ENCODE data around the gene DDX54.
"Not testable (repeated sequence)": the region's sequence is repeated elsewhere in the genome, so short reads cannot be mapped to it uniquely, and the experiment has no call there.

DDX54 gene

GRCh38 chr12:113145720-113146551 lies 39.3 kb downstream of the DDX54 start:
- Histone ChIP-seq H3K4me3 (ENCODE audit: low read depth in 1 of 2, low read length in 2 of 2) (no peak overlapping the region), H3K27ac (ENCODE audit: low read length) (no peak overlapping the region), H3K27me3 (ENCODE audit: low read depth, low read length) (no peaks in the 10 kb centered on the region), H3K9me3 (ENCODE audit: control insufficient read depth in 1 of 2, low read length in 2 of 2) (peaks cover 0 to 2% of the 10 kb centered on the region in 2 donors), H3K4me1 (ENCODE audit: control insufficient read depth in 1 of 2, insufficient read depth in 2 of 2, low read length in 2 of 2) (peaks cover 0 to 6% of the 10 kb centered on the region in 2 donors), H3K36me3 (ENCODE audit: control insufficient read depth in 1 of 2, insufficient read depth in 2 of 2, low read length in 2 of 2) (no peaks in the 10 kb centered on the region)

- no peaks in the 10 kb centered on the region for H3K27me3 ChIP-seq (ENCODE audit: low read depth, low read length)
- H3K36me3 ChIP-seq (ENCODE audit: control insufficient read depth in 1 of 2, insufficient read depth in 2 of 2, low read length in 2 of 2): no peaks in the 10 kb centered on the region
- H3K9me3 ChIP-seq (ENCODE audit: control insufficient read depth in 1 of 2, low read length in 2 of 2): peaks cover 0 to 2% of the 10 kb centered on the region in 2 donors
- H3K4me3 ChIP-seq (ENCODE audit: low read depth in 1 of 2, low read length in 2 of 2): no peak overlapping the region
- H3K27ac ChIP-seq (ENCODE audit: low read length): no peak overlapping the region
- peaks cover 0 to 5% of the 10 kb centered on the region in 2 donors for H3K4me1 ChIP-seq (ENCODE audit: control insufficient read depth in 1 of 2, insufficient read depth in 2 of 2, low read length in 2 of 2)
These were observed 40.5 kb downstream of the DDX54 start for GRCh38 chr12:113144806-113145205.

- Histone ChIP-seq H3K9me3 (ENCODE audit: control insufficient read depth in 1 of 2, low read length in 2 of 2) (peaks cover 0 to 2% of the 10 kb centered on the region in 2 donors), H3K4me3 (ENCODE audit: low read depth in 1 of 2, low read length in 2 of 2) (no peak overlapping the region), H3K4me1 (ENCODE audit: control insufficient read depth in 1 of 2, insufficient read depth in 2 of 2, low read length in 2 of 2) (no peaks in the 10 kb centered on the region), H3K27me3 (ENCODE audit: low read depth, low read length) (no peaks in the 10 kb centered on the region), H3K27ac (ENCODE audit: low read length) (no peak overlapping the region), H3K36me3 (ENCODE audit: control insufficient read depth in 1 of 2, insufficient read depth in 2 of 2, low read length in 2 of 2) (no peaks in the 10 kb centered on the region)
These were observed 41.3 kb downstream of the DDX54 start for GRCh38 chr12:113143959-113144358.

GRCh38 chr12:113142886-113143332 lies 42.4 kb downstream of the DDX54 start:
- no peaks in the 10 kb centered on the region for H3K36me3 ChIP-seq (ENCODE audit: control insufficient read depth in 1 of 2, insufficient read depth in 2 of 2, low read length in 2 of 2)
- H3K27ac ChIP-seq (ENCODE audit: low read length): no peak overlapping the region
- peaks cover 0 to 2% of the 10 kb centered on the region in 2 donors for H3K9me3 ChIP-seq (ENCODE audit: control insufficient read depth in 1 of 2, low read length in 2 of 2)
- H3K4me1 ChIP-seq (ENCODE audit: control insufficient read depth in 1 of 2, insufficient read depth in 2 of 2, low read length in 2 of 2): no peaks in the 10 kb centered on the region
- no peak overlapping the region for H3K4me3 ChIP-seq (ENCODE audit: low read depth in 1 of 2, low read length in 2 of 2)
- H3K27me3 ChIP-seq (ENCODE audit: low read depth, low read length): no peaks in the 10 kb centered on the region

GRCh38 chr12:113142173-113142885 lies 42.9 kb downstream of the DDX54 start:
- Histone ChIP-seq H3K27me3 (ENCODE audit: low read depth, low read length) (no peaks in the 10 kb centered on the region), H3K4me3 (ENCODE audit: low read depth in 1 of 2, low read length in 2 of 2) (no peak overlapping the region), H3K9me3 (ENCODE audit: control insufficient read depth in 1 of 2, low read length in 2 of 2) (peaks cover 0 to 2% of the 10 kb centered on the region in 2 donors), H3K4me1 (ENCODE audit: control insufficient read depth in 1 of 2, insufficient read depth in 2 of 2, low read length in 2 of 2) (no peaks in the 10 kb centered on the region), H3K36me3 (ENCODE audit: control insufficient read depth in 1 of 2, insufficient read depth in 2 of 2, low read length in 2 of 2) (no peaks in the 10 kb centered on the region), H3K27ac (ENCODE audit: low read length) (peak overlapping the region; percentile 51)

- not testable (repeated sequence) for H3K9me3 ChIP-seq (ENCODE audit: control insufficient read depth in 1 of 2, low read length in 2 of 2); H3K4me1 ChIP-seq (ENCODE audit: control insufficient read depth in 1 of 2, insufficient read depth in 2 of 2, low read length in 2 of 2); H3K4me3 ChIP-seq (ENCODE audit: low read depth in 1 of 2, low read length in 2 of 2); H3K36me3 ChIP-seq (ENCODE audit: control insufficient read depth in 1 of 2, insufficient read depth in 2 of 2, low read length in 2 of 2); H3K27me3 ChIP-seq (ENCODE audit: low read depth, low read length)
- H3K27ac ChIP-seq (ENCODE audit: low read length): peak overlapping the region; percentile 51
These were observed 43.6 kb downstream of the DDX54 start for GRCh38 chr12:113141716-113142115.

- Histone ChIP-seq H3K36me3 (ENCODE audit: control insufficient read depth in 1 of 2, insufficient read depth in 2 of 2, low read length in 2 of 2) (no peaks in the 10 kb centered on the region), H3K27ac (ENCODE audit: low read length) (no peak overlapping the region), H3K4me3 (ENCODE audit: low read depth in 1 of 2, low read length in 2 of 2) (no peak overlapping the region), H3K9me3 (ENCODE audit: control insufficient read depth in 1 of 2, low read length in 2 of 2) (no peaks in the 10 kb centered on the region), H3K4me1 (ENCODE audit: control insufficient read depth in 1 of 2, insufficient read depth in 2 of 2, low read length in 2 of 2) (no peaks in the 10 kb centered on the region), H3K27me3 (ENCODE audit: low read depth, low read length) (no peaks in the 10 kb centered on the region)
These were observed 44.6 kb downstream of the DDX54 start for GRCh38 chr12:113140706-113141105.

- H3K4me1 ChIP-seq (ENCODE audit: control insufficient read depth in 1 of 2, insufficient read depth in 2 of 2, low read length in 2 of 2): peaks cover 0 to 3% of the 10 kb centered on the region in 2 donors
- no peak overlapping the region for H3K4me3 ChIP-seq (ENCODE audit: low read depth in 1 of 2, low read length in 2 of 2)
- H3K27ac ChIP-seq (ENCODE audit: low read length): no peak overlapping the region
- H3K36me3 ChIP-seq (ENCODE audit: control insufficient read depth in 1 of 2, insufficient read depth in 2 of 2, low read length in 2 of 2): no peaks in the 10 kb centered on the region
- H3K27me3 ChIP-seq (ENCODE audit: low read depth, low read length): no peaks in the 10 kb centered on the region
- H3K9me3 ChIP-seq (ENCODE audit: control insufficient read depth in 1 of 2, low read length in 2 of 2): no peaks in the 10 kb centered on the region
These were observed 46.5 kb downstream of the DDX54 start for GRCh38 chr12:113138826-113139225.

- H3K27me3 ChIP-seq (ENCODE audit: low read depth, low read length): no peaks in the 10 kb centered on the region
- no peaks in the 10 kb centered on the region for H3K9me3 ChIP-seq (ENCODE audit: control insufficient read depth in 1 of 2, low read length in 2 of 2)
- peaks cover 0 to 3% of the 10 kb centered on the region in 2 donors for H3K4me1 ChIP-seq (ENCODE audit: control insufficient read depth in 1 of 2, insufficient read depth in 2 of 2, low read length in 2 of 2)
- no peak overlapping the region for H3K27ac ChIP-seq (ENCODE audit: low read length)
- H3K4me3 ChIP-seq (ENCODE audit: low read depth in 1 of 2, low read length in 2 of 2): no peak overlapping the region
- no peaks in the 10 kb centered on the region for H3K36me3 ChIP-seq (ENCODE audit: control insufficient read depth in 1 of 2, insufficient read depth in 2 of 2, low read length in 2 of 2)
These were observed 47.2 kb downstream of the DDX54 start for GRCh38 chr12:113137861-113138783.

- Histone ChIP-seq H3K27ac (ENCODE audit: low read length) (no peak overlapping the region), H3K9me3 (ENCODE audit: control insufficient read depth in 1 of 2, low read length in 2 of 2) (no peaks in the 10 kb centered on the region)
These were observed 48.2 kb downstream of the DDX54 start for GRCh38 chr12:113136990-113137511.

More at GRCh38 chr12:113136990-113137511, 48.2 kb downstream of the DDX54 start:
- Histone ChIP-seq H3K4me1 (ENCODE audit: control insufficient read depth in 1 of 2, insufficient read depth in 2 of 2, low read length in 2 of 2) (peaks cover 0 to 3% of the 10 kb centered on the region in 2 donors), H3K27me3 (ENCODE audit: low read depth, low read length) (no peaks in the 10 kb centered on the region), H3K4me3 (ENCODE audit: low read depth in 1 of 2, low read length in 2 of 2) (no peak overlapping the region), H3K36me3 (ENCODE audit: control insufficient read depth in 1 of 2, insufficient read depth in 2 of 2, low read length in 2 of 2) (no peaks in the 10 kb centered on the region)
